NT2/D1 (cell line): ENCODE data around the gene ZNF750.

Source experiments
- SUZ12 ChIP-seq: IDR thresholded peaks from 2 replicates; pipeline ENCODE4 v1.6.1; 2011; ENCODE audit not compliant: insufficient read length, insufficient read depth; ENCODE audit errors: extremely low read depth
- YY1 ChIP-seq: IDR thresholded peaks from 2 replicates; pipeline ENCODE4 v1.6.1; 2011; ENCODE audit not compliant: insufficient read length, insufficient read depth
- ZNF274 ChIP-seq: IDR thresholded peaks from 2 replicates; pipeline ENCODE4 v1.6.1; 2011; ENCODE audit warnings: mild to moderate bottlenecking, low read depth, low read length

GRCh38 chr17:82812058-82812457 is 27.8 kb downstream of the ZNF750 start:
- TF ChIP-seq ZNF274 (no peak), YY1 (no peak), SUZ12 (no peak)
